NCI-H1417 treated with DMSO at 0.1 percent for 48 hours (cell line): ENCODE results near the gene ZNF586.
A peak's percentile ranks its signal among the peaks of the same experiment; 100 is the strongest.
"Not testable (repeated sequence)": the region's sequence is repeated elsewhere in the genome, so short reads cannot be mapped to it uniquely, and the experiment has no call there.

Experiments used
- DNase-seq: peaks from one replicate; lab custom pipeline; 2025; lab: John Stamatoyannopoulos, UW

The ZNF586 gene

DNA sequence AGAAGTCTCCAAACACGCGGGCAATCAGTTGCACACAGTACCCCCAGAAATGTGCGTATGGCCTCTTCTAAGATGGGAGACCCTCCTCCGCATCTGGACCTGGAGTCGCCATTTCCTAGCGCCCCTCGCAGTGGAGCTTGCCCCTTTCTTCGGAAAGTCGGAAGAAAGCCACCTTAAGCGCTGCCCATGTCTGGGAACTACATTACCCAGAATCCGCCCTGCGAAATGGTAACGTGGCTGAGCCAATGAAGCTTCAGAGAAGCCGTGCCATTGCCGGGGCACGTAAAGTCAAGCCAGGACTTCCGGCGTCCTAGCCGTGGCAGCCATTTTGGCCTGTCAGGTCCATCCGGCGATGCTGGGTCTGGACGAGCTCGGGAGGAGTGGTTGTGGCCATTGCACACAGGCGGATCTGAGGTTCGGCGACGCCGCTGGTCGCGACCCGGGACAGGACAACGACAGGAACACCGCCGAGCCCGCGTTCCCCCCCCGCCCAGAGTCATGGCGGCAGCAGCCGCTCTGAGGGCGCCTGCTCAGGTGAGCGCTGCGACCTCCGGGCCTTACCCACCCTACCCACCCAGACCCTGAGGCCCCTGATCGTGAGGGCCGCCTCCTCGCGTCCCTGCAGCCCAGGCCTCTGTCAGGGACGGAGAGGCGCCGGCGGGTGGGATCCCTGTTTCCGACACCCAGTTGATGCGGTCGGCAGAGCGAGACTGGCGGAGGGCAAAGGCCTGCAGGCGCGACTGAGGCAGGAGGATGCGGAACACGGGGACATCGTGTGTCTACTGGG lies at the start of gene ZNF586:
ZNF586 (plus strand) TSS at position 332 of the 787 bp plus-strand sequence; CDS start at position 499, 167 bp downstream.
- no peak for DNase-seq

DNA sequence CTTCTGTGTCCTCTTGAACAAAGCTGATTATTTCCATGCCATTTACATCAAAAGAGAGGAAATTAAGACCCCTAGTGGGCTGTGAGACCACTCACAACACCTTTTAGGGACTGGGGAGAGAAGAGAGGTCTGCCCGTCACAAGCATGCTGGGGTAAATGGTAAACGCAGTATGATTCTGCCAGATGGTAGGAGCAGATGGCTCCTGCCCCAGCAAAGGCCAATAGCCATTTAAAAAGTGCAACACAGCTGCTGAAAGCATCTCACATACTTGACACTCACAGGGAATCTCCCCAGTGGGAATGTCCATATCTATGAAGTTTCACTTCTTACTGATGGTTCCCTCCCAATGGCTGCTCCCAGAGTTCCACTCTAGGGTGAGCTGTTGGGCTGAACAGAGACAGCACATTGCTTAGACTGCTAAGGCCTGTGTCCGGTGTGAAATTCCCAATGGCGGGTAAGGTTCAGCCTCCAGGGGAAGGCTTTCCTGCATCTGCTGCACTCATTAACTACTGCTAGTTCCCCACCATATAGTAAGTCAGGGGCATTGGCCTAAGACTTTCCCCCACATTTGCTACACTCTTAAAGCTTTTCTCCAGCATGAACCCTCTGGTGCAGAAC lies 49.5 kb upstream of the ZNF586 start:
- DNase-seq = no peak

DNA sequence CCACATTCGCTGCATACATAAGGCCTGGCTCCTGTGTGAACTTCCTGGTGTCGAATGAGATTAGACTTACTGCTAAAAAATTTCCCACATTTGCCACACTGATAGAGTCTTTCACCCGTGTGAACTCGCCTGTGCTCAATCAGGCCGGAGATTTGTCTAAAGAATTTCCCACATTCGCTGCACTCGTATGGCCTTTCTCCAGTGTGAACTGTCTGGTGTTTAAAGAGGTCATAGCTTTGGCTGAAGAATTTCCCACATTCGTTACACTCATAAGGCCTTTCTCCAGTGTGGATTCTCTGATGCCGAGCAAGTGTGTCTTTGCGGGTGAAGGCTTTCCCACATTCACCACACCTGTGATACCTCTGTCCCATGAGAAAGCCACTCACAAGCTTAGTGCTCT lies 48.6 kb upstream of the ZNF586 start:
- DNase-seq = no peak

DNA sequence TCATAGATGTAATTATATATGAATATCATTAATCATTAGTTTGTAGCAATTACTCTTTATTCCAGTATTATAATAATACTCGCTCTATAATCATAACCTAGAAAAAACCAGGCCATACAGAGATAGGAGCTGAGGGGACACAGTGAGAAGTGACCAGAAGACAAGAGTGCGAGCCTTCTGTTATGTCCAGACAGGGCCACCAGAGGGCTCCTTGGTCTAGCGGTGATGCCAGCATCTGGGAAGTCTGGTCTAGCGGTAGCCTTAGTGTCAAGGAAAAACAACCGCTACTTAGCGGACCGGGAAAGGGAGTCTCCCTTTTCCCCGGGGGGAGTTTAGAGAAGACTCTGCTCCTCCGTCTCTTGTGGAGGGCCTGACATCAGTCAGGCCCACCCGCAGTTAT lies 31.2 kb upstream of the ZNF586 start:
- DNase-seq = not testable (repeated sequence)

DNA sequence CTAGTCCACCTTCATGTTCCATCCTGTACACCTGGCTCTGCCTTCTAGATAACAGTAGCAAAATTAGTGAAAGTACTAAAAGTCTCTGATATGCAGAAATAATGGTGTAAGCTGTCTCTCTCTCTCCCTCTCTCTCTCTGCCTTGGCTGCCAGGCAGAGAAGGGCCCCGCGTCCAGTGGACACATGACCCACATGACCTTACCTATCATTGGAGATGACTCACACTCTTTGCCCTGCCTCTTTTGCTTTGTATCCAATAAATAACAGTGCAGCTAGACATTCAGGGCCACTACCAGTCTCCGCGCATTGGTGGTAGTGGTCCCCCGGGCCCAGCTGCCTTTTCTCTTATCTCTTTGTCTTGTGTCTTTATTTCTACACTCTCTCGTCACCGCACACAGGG lies 30.7 kb upstream of the ZNF586 start:
- DNase-seq = not testable (repeated sequence)

DNA sequence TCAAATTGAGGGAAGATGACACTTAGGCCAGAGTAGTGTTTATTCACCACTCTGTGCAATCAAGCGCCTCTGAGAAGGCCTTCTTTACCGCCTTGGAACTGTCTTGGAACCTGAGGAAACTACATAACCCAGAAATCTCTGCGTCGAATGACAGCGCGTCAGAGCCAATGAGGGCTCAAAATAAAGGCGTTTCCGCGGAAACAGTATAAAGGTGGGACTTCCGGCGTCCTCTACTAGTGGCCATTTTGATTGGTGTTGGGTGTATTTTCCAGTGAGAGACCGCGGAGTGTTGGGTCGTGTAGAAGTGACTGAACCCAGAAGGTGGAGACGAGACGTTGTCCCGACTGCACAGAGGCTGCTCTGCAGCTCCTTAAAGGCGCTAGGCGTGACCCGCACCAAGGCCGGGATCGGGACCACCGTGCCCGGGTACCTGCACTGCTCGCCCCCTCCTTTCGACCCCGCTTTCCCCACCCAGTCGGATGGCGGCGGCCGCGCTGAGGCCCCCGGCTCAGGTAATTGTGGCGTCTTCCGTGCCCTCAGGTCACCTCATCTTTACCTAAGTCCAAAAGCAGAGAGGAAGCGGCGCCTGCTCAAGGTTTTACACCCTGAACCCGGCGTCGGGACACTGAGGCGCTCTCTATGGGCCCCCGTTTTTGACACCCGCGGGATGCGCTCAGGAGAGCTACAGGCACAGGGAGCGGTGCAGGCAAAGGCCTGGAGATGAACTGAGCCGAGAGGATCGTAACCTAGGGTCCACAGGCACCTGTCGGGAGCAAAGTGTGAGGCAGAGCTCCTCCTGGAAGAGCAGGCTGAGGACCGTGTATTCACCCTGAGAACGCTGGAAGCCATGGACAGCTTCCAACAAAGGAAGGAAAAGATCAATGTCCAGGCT lies 22.6 kb upstream of the ZNF586 start, which contains the start of gene ZNF776:
ZNF776 (plus strand) TSS at position 236 of the 892 bp plus-strand sequence; CDS start at position 480, 244 bp downstream.
- peak; percentile 62 for DNase-seq

DNA sequence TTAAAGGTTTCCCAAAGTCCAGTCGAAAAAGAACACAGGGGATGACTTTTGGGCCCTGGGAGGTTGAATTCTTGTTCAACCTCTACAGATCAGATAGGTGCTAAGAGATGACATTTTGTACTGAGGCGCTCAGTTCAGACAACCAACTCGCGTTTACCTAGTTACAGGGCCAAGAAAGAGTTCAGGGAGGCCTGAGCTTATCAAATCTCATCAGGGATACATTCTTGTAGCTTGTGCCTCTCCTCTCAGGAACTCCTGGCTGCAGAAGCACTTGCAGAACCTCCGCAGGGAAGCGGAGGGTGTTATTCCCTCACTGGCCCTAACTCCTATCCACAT lies 22.0 kb upstream of the ZNF586 start:
- no peak for DNase-seq

DNA sequence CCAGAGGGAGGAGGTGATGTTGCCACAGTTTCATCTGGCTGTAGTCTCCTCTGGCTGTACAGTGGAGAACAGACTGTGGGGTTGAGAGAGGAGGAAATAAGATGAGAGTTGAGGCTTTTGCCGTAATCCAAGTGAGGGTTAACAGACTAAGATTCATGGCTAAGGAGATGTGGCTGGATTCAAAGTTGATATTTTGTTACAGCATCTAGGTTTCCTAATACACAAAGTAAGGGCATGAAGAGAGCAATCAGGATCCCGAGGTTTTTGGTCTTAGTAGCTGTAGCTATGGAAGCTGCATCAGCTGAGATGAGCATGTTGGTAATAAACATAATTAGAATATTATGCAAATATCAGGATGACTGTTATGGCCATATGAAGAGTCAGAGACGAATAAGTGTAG lies 21.4 kb upstream of the ZNF586 start:
- no peak for DNase-seq

DNA sequence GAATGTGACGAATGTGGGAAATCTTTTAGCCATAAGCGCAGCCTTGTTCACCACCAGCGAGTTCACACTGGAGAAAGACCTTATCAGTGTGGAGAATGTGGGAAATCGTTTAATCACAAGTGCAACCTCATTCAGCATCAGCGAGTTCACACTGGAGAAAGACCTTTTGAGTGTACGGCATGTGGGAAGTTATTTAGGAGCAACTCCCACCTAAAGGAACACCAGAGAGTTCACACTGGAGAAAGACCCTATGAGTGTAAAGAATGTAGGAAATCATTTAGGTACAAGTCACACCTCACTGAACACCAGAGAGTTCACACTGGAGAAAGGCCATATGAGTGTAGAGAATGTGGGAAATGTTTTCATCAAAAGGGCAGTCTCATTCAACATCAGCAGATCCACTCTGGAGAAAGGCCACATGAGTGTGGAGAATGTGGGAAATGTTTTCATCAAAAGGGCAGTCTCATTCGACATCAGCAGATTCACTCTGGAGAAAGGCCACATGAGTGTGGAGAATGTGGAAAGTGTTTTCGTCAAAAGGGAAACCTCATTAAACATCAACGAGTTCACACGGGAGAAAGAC lies 15.3 kb upstream of the ZNF586 start:
- no peak for DNase-seq

DNA sequence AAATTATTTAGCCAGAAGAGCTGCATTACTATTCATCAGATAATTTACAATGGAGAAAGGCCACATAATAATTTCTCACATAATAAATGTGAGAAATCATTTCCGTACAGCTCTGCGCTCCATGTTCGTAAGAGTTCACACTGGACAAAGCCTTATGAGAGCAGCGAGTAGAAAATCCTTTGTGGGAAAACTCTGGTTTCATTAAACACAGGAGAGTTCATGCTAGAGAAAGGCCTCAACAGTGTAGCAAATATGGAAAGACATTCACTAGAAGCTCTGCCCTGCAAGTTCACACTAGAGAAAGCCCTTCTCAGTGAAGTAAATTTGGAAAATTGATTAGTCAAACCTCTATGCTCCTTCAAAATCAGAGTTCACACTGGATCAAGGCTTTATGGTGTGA lies 14.4 kb upstream of the ZNF586 start:
- no peak for DNase-seq

DNA sequence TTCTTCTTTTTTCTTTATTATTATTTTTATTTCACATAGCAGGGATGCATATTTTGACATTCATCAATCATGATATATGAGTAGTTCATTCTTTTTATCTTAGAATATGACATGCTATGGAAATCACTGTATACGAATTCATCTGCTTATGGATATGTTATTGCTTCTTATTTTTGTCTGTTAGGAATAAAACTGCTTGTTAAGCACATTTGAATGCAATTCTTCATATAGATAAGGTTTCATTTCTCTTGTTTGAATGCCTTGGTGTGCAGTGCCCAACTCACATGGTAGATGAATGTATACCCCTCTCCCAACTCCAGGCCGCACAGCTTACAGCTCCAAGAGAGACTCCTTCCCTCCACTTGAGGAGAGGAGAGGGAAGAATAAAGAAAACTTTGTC lies 11.5 kb upstream of the ZNF586 start:
- no peak for DNase-seq

DNA sequence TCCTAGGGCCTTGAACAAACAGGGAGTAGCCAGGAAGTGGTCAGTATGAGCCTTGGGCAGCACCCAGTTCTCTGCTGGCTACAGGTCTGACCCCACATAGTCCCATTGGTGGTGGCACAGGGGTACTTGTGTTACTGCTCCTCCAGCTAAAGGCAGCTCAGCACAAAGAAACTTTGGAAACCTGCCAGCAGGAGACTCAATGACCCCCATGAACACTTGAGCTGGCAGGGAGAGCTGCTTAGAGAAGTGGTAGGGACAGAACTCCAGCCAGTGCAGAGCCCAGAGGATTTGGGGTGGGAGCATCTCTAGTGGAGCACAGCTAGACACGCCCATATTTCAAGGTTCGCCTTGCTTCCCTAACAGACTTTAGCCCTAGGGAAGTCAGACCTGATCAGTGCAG lies 10.4 kb upstream of the ZNF586 start:
- DNase-seq = no peak

DNA sequence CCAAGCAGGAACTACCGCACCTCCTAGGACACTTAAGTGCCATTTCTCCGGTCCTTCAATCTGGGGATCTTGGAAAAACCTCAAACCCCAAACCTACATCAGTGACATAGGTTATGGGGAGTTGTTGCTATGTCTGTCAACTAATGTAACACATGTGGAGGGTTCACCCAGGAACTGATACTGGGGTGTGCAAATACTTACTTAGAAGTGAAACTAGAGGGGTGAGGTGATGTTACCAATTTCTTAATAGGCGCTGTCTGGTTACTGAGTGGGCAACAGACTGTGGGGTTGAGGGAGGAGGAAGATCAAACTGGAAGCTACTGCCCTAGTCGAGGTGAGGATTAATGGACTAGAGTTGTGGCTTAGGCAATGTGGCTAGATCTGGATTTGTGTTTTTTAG lies 1.9 kb downstream of the ZNF586 start:
- DNase-seq = no peak

DNA sequence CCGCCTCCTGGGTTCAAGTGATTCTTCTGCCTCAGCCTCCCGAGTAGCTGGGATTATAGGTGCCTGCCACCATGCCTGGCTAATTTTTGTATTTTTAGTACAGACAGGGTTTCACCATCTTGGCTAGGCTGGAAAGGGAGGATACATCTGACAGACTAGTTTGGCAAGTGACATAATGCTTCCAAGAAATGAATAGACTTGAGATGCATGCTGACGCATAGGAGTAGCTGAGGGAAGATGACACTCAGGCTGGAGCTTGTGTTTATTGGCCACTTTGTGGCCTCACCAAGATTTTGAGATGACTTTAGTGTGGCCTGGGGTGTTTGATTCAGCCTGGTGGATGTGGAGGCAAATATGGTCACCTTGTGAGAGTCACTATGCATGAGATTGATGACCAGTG lies 4.0 kb downstream of the ZNF586 start:
- DNase-seq = no peak

DNA sequence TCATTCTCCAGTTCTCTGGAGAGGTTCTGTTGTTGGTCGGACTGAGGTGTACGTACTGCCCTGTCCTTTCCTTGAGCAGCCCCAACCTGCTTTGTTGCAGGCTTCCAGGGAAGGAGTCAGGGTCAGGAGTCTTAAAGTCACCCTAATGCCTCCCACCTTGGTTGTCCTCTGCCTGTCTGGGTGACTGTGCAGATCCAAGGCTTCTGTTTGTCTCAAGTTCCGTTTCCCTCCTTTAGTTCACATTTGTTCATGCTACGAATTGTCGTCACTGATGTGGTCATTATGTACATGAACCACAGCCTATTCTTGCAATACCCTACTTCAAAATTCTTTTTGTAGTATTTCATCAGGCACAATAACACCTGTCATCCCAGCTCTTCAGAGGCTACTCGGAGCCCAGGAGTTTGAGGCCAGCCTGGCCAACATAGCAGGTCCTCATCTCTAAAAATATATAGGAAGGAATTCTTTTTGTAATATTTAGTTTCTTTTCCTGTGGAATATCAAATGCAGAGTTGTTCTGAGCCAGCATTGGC lies 7.4 kb downstream of the ZNF586 start:
- no peak for DNase-seq

DNA sequence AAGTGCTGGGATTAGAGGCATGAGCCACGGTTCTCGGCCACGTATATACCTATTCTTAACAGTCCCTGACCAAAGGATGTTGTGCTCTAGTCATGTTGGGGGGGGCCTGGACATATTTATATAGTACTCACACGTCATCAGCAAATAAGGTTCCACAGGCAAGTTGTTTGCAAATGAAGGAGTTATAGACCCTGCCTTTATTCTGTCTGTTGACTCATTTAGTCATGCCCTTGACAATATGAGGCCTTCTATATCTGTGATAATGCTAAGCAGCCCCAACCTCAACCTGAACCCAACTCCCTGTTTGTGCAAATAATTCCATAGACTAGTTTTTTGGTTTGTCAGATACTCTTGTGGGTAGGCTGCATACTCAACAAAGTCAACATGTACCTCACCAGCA lies 8.9 kb downstream of the ZNF586 start:
- DNase-seq = no peak

DNA sequence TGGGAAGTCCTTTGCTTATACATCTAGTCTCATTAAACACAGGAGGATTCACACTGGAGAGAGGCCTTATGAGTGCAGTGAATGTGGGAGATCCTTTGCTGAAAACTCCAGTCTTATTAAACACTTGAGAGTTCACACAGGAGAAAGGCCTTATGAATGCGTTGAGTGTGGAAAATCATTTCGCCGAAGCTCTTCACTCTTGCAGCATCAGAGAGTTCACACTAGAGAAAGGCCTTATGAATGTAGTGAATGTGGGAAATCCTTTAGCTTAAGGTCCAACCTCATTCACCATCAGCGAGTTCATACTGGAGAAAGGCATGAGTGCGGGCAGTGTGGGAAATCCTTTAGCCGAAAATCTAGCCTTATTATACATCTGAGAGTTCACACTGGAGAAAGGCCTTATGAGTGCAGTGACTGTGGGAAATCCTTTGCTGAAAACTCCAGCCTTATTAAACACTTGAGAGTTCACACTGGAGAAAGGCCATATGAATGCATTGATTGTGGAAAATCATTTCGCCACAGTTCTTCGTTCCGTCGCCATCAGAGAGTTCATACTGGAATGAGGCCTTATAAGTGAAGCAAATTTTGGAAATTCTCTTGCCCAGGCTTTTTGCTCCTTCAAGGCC lies 9.9 kb downstream of the ZNF586 start:
- DNase-seq = no peak

DNA sequence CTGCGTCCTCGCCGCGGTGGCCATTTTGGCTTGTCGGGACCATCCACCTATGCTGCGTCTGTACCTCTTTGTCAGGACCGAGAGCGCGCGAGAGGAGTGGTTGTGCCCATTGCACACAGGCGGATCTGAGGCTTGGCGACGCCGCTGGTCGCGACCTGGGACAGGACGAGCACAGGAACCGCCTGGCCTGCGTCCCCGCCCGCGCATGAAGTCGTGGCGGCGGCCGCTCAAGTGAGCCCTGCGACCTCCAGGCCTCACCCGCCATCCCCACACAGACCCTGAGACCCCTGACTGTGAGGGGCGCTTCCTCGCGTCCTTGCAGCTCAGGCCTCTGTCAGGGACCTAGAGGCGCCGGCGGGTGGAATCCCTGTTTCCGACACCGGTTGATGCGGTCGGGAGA lies 16.8 kb downstream of the ZNF586 start:
- DNase-seq = no peak

DNA sequence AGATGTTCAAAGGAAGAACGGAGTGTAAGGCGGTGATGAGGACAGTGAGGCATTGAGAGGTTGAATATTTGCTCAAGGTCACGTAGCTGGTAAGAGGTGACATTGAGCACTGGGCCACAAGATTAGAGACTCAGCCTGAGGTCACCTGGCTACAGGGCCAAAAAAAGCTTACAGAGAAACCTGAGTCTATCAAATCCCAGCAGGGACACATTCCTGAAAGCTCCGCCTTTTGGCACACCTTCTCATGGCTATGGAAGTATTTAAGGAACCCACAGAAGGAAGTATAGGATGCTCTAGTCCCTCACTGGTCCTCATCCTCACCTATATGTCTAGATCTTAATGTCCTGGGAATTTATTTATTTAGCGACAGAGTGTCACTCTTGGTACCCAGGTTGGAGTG lies 17.4 kb downstream of the ZNF586 start:
- no peak for DNase-seq

DNA sequence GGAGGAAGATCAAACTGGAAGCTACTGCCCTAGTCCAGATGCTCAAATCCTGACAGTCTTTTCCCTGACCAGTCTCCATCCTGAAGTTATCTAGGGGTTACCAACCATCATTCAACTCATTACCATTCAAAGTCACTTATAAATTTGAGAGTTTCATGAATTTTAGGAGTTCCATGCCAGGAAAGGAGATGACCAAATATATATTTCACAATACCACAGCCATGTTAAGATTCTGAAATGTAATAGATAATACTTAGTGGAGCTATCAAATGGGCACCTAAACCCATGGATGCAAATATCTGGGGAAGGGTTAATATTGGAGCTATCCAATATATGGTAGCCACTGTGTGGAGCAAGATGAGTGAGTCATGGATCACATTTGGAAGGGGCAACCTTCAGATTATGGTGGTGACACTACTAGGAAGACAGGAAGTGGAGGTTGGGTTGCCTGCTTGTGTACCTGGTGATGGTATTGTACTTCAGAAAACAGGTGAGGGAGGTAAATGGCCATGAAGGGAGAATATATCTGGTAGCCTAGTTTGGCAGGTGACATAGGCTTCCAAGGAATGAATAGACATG lies 18.7 kb downstream of the ZNF586 start:
- no peak for DNase-seq

DNA sequence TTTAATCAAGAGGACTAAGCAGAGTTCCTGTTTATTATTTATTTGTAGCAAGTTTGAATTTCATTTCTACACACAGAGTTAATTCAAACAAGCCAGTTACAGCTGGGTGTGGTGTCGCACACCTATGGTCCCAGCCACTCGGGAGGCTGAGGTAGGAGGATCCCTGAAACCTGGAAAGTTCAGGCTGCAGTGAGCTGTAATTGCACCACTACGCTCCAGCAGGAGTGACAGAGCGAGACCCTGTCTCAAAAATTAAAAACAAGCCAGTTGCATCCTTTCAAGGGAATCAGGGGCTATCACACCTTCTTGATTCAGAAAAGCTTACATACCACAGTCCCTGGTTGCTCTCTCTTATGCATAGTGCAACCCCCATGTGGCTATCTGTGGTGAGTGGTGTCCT lies 19.8 kb downstream of the ZNF586 start:
- no peak for DNase-seq
